OCI-M2 (cell line): Measurements from ENCODE around the gene PRXL2B.
"Not testable (repeated sequence)": the region's sequence is repeated elsewhere in the genome, so short reads cannot be mapped to it uniquely, and the experiment has no call there.

ENCODE experiments used
- DNase-seq: peaks from one replicate; lab custom pipeline; 2025; ENCODE audit not compliant: unreplicated experiment; lab: John Stamatoyannopoulos, UW

PRXL2B gene

DNA sequence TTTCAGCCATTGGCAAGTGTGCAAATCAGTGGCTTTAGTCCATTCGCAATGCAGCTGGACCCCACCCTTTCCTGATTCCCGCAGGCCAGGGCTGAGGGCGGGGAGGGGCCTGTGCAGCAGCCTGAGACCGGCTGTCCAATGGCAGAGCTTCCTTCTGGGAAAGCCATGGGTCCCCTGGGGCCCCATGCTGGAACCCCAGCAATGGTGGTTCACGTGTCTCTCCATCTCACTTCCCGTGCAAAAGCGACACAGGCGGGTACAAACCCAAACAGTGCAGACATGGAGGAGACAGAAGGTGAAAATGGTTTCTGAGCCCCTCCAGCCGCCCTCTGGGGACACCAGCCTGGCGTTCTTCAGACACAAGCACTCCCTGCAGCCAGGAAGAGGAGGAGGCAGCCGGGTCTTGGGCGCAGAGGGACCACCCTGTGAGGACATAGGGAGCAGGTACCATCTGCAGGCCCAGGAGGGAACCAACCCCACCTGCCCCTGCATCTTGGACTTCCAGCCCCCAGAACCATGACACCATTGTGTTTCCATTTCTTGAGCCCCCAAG lies 36.2 kb upstream of the PRXL2B start:
- not testable (repeated sequence) for DNase-seq

DNA sequence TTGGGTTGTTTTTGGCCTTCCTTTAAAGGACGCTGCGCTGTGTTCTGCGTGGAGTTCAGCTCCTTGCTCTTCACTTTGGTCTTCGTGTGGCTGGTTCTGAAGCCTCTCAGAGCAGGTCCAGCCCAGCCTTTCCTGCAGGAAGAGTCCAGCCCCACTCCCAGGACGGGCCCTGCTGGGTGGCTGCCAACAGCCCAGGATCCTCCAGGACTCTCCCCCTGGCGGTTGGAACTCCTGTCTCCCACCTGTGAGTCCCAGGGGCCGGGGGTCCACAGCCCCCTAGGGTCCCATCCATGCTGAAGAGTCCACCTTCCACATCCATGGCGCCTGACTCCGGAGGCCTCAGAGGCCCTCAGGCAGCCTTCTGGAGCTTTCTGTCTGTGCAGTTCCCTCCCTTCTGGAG lies 35.0 kb upstream of the PRXL2B start:
- not testable (repeated sequence) for DNase-seq

GRCh38 chr1:2552189-2552588 lies 34.4 kb upstream of the PRXL2B start:
- DNase-seq: no peak

- DNase-seq: not testable (repeated sequence)
These were observed 33.5 kb upstream of the PRXL2B start for GRCh38 chr1:2553076-2553475.

DNA sequence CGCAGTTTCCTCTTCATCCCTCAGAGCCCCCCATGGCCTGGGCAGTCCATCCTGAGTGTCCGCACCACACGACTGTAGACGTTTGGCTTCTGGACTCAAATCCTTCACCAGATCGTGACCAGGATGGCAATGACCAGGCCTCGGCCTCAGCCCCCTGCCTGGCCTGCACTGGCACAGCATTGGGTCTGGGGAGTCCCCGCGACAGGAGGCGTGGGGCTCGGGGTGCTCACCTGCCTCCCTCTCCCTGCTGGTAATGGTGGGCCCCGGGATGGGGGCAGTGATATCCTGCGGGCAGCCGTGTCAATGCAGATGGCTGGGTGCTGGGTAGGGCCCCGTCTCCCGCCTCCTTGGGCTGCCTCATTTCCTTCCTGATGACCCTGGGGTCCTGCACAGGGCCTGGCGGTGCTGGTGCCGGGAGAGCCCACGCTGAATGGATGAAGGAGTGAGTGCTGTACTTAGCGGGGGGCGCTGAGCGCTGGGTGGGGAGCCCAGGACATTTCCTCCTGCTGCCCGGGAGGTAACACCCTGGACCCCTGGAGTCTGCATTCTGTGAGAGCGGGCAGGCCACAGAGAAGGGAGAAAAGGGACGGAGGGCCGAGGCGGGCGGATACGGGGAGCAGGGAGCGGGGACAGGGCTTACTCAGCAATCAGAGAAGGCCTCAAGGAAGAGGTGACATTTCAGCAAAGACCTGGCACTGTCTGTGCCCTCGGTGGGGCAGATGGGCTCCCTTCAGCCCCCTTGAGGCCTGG lies 32.5 kb upstream of the PRXL2B start:
- DNase-seq: no peak

DNA sequence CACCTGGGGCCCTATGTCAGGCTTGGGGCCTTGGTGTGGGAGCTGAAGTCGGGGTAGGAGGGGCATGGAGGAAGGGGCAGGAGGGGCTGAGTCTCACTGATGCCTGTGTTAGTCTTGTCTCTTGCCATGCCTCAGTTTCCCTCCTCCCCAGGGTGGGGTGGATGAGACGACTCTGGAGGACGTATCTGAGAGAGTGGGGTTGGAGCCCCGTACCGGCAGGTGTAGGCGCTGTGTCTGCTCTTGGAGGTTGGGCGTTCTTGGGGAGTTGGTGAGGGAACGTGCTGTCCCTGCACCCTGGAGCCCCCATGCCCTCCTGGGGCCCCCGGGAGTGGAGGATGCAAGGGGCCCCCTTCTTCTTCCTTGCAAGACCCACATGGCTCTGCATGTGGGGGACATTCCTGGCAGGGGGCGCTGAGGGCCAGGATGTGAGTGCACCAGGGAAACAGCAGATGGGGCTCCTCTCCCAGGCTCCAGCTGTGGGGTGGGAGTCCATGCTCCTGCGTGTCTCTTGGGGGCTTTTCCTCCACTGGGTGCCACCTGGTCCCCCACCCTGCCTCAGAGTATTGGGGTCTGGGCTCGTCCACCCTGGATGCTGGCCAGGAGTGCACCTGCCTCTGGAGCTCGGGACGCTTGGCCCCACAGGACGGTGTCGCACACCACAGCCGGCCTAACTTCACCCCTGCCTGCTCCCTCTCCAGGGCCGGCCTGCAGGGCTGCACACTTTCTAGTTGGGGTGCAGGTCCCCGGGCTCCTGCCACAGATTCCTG lies 31.8 kb upstream of the PRXL2B start:
- no peak for DNase-seq

DNA sequence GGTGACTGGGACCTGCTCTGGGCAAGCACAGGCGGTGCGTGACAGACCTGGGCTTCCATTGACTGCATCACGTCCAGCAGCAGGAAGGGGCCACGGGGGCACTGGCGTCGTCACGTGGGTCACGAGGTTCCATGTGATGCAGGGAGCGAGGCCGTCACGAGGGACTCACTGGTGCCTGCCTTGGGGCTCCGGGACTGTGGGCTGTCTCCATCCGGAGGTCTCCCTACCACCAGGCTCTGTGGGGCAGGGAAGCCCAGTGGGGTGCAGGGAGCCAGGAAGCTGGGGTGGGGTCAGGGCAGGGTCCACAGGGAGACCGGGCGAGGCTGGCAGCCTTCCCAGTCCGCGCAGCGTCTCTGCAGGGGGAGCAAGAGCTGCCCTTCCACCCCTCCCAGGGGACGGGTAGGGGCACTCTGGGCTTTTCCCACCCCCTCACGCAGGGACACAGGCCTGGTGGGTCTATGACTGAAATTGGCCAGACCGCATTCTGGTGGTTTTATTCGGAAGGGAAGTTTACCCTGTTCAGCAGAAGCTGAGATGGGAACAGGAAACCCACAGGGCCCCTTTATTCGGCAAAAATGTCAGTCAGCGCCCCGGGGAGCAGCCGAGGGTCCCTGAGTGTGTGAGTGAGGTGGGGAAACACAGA lies 30.8 kb upstream of the PRXL2B start:
- no peak for DNase-seq

GRCh38 chr1:2556277-2556677 lies 30.3 kb upstream of the PRXL2B start, which contains the start of gene TNFRSF14:
Gene TNFRSF14, plus strand, starts transcription at chr1:2556371. Its CDS starts 294 bp downstream, at chr1:2556665.
- DNase-seq: no peak

DNA sequence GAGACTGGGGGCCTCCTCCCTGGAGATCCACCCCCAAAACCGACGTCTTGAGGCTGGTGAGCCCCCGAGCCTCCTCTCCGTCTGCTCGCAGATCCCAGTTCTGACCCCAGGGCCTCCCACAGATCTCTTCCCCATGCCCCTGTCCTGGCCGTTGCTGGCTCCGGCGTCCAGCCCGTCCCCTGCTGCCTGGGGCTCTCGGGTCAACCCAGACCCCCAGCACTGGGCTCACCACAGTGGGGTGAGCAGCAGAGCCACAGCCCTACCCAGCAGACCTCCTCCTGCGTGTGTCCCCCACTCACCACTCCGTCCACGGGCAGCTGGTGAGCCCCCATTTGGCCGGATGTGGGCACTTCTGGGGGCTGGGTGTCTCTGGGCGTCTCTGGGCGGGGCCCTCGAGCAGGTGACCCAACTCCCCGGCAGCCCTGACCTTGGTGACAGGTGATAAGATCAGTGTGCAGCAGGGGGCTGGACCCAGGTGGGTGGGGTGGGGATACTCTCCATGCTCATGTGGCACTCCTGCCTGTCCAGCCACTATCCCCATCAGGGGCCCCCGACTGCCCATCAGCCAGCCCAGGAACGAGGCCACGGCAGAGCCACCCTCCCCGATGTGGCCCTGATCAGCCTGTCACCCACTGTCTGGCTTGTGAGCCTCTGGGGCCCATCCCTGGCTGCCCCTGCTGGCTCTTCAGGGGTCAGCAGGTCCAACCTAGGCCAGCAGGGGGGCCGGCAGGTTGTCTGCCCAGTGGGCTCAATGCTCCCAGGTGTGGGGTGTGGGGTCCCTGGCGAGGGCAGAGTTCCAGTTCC lies 29.7 kb upstream of the PRXL2B start:
- DNase-seq: no peak

DNA sequence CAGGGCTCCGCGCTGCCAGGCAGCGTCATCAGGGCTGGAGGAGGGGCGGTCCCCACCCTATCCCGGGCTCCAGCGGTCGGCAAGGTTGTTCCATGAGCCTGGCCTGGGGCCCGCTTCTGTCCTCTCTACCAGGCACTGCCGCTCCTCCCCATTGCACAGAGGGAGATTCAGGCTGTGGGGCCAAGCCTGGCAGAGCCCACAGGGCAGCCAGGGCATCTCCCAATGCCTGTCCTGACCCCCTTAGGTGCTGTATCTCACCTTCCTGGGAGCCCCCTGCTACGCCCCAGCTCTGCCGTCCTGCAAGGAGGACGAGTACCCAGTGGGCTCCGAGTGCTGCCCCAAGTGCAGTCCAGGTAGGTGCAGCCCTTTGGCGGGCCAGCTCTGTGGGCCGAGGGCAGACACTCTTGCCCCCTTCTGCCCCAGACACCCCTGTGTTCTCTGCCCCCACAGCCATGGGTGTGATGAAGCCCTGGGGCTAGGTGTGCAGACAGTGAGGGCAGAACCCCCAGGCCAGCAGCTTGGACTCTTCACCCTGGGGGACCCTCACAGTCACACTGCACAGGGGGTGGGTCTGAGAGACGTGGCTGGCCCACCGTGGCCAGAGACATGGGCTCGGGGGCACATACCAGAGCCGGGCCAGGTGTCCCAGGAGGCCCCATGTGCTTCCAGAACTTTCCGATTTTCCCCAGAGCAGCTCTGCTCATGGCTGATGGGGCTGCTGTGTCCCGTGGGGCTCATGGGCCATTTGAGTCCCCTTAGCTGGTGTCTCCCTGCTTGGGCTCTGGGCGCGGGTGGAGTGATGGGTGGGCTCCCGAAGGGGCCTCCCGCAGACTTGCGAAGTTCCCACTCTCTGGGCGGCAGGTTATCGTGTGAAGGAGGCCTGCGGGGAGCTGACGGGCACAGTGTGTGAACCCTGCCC lies 28.8 kb upstream of the PRXL2B start:
- no peak for DNase-seq

- DNase-seq: no peak
These were observed 28.2 kb upstream of the PRXL2B start for GRCh38 chr1:2558420-2558819.

DNA sequence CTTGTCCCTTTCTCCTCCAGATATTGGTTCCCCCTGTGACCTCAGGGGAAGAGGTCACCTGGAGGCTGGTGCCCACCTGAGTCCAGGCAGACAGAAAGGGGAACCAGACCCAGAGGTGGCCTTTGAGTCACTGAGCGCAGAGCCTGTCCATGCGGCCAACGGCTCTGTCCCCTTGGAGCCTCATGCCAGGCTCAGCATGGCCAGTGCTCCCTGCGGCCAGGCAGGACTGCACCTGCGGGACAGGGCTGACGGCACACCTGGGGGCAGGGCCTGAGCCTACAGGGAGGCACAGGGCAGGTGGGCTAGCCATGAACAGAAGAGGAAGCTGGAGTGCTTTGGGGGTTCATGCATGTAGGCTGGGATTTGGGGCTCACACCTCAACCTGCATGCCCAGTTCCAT lies 27.7 kb upstream of the PRXL2B start:
- DNase-seq: no peak

DNA sequence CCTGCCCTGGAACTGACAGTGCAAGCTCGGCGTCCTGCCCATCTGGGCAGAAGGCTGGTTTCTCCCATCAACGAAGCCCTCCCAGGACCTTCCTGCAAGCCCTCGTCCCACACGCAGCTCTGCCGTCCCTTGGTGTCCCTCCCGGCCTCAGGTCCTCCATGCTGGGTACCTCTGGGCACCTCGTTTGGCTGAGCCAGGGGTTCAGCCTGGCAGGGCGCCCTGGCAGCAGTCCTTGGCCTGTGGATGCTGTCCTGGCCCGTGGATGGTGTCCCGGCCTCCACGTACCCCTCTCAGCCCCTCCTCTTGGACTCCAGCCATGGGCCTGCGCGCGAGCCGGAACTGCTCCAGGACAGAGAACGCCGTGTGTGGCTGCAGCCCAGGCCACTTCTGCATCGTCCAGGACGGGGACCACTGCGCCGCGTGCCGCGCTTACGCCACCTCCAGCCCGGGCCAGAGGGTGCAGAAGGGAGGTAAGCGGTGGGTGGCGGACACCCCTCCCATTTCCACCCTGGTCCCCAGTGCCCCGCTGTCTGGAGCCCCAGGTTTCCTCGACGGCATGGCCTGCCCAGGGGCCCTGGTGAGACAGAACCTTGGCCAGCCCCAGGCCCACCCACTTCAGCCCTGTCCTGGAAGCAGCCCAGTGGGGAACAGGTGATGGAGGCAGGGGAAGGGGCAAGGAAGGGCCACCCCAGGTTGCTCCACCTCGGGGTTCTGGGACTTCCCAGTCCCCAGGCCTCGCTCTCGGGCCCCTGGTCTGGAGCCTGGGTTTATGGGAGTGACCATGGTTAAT lies 26.9 kb upstream of the PRXL2B start:
- no peak for DNase-seq

DNA sequence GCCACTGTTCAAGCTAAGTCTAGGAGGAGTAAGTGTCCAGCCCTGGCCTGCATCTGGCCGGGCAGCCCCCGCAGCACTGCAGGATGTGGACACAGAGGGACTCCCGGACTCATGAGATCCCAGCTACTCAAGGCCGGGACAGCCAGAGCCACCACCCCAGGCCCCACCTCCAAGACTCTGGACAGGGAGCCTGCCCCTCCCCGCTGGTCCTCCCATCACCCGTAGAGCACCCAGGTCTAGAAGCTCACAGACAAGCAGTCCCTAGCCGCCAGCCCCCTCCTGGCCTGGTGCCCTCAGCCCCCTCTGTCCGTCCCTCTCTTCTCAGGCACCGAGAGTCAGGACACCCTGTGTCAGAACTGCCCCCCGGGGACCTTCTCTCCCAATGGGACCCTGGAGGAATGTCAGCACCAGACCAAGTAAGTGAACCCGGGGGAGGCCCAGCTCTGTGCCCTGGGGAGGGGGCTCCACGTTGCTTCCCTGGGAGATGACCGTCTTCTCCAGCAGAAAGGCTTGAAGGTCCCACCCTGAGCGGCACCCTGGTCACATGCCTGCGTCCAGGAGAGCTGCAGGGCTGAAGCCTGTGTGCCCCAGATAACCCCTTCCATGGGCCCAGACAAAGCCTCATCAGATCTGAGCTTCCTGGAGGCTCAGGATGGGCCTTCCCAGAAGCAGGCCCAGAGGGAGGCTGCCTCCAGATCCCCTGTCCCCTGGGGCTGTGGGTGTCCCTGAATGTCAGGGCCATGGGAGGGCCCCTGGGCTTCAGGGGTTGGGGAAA lies 26.1 kb upstream of the PRXL2B start:
- DNase-seq: no peak

DNA sequence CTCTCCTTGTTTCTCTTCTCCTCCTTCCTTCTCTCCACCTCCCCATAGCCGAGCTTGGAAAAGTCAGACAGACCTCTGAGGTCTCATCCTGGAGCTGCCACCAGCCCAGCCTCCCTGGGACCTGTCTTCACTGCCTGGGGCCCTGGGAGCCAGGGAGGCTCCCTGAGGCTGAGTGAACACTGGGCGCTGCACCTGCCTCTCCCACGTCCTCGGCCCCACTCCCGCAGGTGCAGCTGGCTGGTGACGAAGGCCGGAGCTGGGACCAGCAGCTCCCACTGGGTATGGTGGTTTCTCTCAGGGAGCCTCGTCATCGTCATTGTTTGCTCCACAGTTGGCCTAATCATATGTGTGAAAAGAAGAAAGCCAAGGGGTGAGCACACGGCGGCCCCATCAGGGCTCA lies 25.1 kb upstream of the PRXL2B start:
- no peak for DNase-seq

DNA sequence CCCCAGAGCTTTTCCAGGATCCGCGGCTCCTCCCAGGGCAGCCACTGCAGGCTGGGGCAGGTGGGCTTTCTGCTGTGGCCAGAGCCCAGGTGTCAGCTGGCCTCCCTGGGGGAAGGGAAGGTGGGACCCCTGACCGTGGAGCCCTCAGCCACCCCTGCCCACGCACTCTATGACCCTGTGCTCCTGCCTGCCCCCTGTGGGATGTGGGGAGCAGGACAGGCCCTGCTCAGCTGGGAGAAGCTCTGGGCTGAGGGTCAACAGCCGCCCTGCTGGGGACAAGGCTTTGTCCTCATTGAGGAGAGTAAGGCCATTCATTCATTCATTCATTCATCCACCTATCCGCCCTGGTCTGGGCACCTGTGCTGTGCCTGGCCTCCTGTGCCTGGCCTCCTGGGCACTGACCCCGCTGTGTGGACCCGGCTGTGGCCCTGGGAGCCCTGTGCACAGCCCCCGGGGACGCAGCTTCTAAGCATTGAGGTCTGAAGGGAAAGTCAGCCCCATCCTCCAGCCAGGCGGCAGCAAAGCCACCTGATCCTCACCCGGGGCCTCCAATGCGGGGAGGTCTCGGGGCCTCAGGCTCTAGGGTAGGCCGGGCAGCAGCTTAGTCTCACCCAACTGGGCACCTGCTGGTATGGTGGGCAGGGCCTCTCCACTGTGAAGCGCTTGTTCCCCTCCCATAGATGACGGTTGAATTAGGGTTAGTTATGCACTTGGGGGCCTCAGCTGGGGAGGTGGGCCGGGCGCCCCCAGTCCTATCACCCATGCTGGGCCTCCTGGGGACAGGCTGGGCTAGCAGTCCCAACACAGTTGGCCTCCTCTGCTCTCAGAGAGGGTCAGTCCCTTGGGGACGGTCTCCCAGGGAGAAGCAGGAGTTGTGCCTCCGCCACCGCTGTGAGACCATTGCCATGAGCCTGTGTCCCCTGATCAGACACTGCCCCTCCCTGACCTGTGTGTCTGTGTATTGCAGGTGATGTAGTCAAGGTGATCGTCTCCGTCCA lies 24.4 kb upstream of the PRXL2B start:
- DNase-seq: no peak

GRCh38 chr1:2563205-2563604 lies 23.4 kb upstream of the PRXL2B start:
- no peak for DNase-seq
